HG03280 (cell line): ENCODE data around the gene LMO4.

Experiments
- ATAC-seq: cut with Tn5 transposase; IDR thresholded peaks from one replicate; pipeline ENCODE4 v1.9.1; 2021; ENCODE audit warnings: mild to moderate bottlenecking, moderate library complexity; ENCODE audit not compliant: unreplicated experiment

The LMO4 gene

DNA sequence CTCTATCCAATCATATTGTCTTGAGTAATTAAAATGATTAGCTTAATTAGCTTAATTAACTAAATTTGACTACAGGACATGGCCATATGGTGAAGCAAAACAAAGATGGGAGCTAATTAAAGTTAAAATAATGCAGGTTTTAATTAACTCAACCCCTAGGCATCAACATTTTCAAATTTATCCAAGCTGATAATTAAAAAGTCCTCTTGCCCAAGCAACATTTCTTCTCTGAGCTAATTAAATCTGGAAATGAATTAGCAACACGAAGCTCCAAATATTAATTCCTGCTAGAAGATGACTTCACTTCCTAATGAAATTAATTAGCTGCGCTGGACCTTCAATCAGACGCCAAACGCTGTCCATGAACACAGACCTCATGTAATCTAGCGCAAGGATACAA, 27.9 kb downstream of the LMO4 start:
- no peak for ATAC-seq

DNA sequence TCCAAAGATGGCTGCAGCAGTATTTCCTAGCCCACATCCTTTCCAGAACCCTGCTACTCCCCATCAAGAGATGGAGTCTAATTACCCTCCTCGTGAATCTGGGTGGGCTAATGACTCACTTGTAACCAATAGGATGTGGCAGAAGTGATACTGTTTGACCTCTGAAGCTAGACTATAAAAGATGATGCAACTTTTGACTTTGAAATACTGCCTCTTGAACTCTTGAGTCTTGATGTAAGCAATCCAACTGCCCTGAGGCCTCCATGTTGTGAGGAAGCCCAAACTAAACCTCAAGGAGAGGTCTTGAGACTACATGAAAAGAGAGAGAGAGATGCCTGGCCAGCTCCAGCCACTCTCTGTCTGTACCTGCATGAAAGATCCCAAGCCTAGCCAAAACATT, 29.5 kb downstream of the LMO4 start:
- ATAC-seq: no peak

- no peak for ATAC-seq
These were observed 30.9 kb downstream of the LMO4 start for GRCh38 chr1:87359586-87359985.

DNA sequence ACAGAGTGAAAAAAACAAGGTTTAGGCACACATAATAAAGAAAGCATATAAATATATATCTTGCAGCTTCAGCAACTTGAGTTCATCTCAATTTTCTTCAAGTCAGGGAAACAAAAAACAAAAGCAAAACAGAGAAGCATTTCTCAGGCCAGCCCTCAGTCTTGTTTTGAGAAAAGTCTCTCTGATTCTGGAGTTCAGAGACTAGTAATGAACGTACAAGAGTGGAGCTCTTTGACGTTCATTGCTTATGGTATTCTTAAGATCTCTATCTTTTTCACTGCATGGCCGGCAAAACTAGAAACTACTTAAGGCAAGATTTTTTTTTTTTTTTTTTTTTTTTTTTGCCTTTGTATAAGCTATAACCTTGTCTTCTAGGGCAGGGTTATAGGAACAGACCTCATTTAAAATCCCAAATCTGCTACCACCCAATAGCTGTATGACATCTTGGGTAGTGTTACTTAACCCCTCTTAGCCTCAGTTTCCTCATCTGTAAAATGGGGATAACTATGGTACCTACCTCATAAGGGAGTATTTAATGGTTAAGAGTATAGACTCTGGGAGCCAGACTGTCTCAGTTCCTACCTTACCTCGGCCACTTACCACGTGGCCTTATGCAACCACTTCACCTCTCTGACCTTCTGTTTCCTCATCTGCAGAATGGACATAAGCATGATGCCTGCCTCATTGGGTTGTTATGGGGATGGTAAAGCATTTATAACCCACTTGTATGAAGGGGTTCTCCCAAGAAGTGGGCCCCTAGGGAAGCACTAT, 33.6 kb downstream of the LMO4 start:
- peak; percentile 62 for ATAC-seq

DNA sequence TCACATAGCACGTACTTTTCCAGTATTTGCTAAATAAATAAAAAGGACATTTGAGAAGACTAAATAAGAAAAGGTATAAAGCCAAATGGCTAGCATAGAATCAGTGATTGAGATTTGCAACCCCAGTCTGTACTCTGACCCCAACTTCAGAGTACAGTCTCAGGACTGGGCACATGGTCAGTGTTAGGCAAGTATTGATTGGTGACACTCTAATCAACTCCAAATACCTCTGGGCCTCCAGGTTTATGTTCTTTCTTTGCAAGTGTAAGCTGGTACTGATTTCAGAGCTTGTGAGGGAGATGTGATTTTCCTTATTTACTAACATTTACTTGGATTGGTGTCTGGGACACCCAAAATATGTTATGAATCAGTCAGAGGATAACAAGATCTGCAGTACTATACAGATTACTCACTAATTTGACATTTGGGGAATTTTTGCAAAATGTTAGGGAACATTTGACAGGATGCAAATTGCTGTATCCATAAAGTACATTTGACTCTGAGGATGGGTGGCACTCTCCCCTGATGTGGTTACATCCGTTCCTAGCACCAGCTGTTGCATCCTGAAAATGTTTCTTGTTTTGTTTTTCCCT, 34.2 kb downstream of the LMO4 start:
- no peak for ATAC-seq

GRCh38 chr1:87367549-87367948, 38.9 kb downstream of the LMO4 start:
- no peak for ATAC-seq

DNA sequence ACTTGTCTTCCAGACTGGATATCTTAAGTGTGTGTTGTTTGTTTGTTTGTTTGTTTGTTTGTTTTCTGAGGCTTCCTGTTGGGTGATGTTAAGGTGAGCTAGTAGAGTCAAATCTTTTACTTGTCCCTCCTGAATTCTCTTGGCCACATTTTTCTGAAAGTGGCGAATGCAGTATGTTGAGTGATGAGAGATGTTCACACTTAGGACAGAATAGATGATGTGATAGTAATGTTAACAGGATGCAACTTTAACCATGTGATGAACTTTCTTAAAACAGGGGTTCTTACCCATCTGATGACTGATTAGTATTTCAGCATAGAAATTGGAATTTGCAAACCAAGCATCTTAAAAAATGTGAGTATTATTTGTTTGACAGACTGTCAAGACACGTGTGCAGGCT, 40.2 kb downstream of the LMO4 start:
- ATAC-seq: no peak

GRCh38 chr1:87369736-87370478, 41.2 kb downstream of the LMO4 start:
- no peak for ATAC-seq

GRCh38 chr1:87370544-87370943, 41.9 kb downstream of the LMO4 start:
- ATAC-seq: no peak

GRCh38 chr1:87379306-87379705, 50.6 kb downstream of the LMO4 start:
- no peak for ATAC-seq

- no peak for ATAC-seq
These were observed 57.6 kb downstream of the LMO4 start for GRCh38 chr1:87386217-87386790.

DNA sequence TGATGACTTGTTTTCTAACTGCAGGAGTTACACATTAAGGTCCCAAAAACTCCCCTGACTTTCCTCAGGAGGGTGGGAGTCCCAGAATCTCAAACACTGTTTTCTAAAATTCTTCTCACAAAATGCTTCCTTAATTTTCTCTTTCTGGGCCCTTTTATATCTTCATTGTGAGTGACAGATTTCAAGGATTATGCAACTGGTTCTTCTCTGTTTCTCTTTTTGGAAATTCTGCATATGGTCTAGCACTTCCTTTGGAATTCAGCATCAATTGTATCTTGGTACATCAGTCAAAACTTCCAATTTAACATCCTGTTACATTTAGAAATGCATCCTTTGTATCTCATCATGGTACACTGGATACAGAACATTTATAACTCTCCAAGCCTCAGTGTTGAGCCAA, 59.7 kb downstream of the LMO4 start:
- ATAC-seq: no peak

GRCh38 chr1:87389011-87389410, 60.3 kb downstream of the LMO4 start:
- no peak for ATAC-seq

- no peak for ATAC-seq
These were observed 60.9 kb downstream of the LMO4 start for GRCh38 chr1:87389546-87389945.

- no peak for ATAC-seq
These were observed 63.8 kb downstream of the LMO4 start for GRCh38 chr1:87392248-87393192.

DNA sequence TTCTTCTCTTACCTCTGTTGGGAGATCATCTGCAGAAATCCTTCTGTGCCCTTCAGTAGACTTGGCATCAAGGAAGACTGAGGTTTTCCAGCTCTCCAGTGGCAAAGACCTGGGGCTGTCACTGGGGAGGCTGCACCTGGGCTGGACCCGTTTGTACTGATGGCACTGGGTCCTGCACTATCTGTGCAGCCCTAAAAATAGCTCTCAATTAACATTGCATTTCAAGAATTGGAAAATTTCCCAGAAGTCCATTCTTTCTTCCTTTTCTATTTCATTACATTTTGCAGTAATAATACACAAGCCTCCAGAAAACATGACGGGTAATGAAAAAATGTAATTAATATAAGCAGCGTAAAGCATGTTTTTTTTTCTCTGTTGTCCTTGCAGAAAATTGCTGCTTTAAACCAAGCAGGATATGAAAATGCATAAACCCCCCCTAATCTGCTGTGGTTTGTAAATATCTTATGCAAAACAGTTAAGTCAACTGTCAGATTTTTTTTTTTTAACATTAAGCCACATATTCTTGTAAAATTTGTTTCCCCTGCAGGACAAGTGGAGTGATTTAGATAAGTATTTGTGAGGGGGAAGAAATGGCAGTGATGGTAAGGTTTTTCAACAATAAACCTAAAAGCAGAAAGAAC, 64.9 kb downstream of the LMO4 start:
- ATAC-seq: no peak

DNA sequence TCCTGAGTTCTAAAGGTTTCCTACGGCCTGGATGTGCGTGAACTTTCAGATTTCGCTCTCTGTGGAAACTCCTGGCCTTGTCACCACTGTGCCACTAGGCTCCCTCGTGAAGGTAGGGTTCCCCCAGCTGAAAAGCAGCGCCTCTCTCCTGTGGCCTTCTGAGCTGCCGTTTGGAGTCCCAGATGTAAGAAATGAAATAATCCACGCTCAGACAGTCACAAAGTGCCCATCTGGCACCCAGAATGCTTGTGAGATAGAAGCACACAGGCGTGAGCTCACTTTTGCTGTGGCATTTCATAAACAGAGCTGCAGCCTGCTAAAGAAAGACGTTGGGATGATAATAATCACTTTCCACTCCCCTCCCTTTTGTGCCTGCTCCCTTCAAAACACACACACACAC, 65.8 kb downstream of the LMO4 start:
- no peak for ATAC-seq

- no peak for ATAC-seq
These were observed 66.3 kb downstream of the LMO4 start for GRCh38 chr1:87394982-87395381.
